Neural cell (in vitro differentiated cells): ENCODE data around the gene KCTD18.

Experiments
- POLR2AphosphoS5 ChIP-seq: IDR thresholded peaks from 2 replicates; pipeline ENCODE4 v1.6.1; 2012
- RAD21 ChIP-seq: fragments of 450-650 bp; conservative IDR thresholded peaks from 2 replicates; pipeline ENCODE4 v1.6.1; 2014; ENCODE audit warnings: antibody characterized with exemption, mild to moderate bottlenecking, moderate library complexity
- TAF1 ChIP-seq: IDR thresholded peaks from 2 replicates; pipeline ENCODE4 v1.6.1; 2012; ENCODE audit warnings: low read depth
- TF ChIP-seq, protein P1 (sequence below): IDR thresholded peaks from 2 replicates; pipeline ENCODE4 v1.6.1; 2012; ENCODE audit warnings: borderline replicate concordance
- TF ChIP-seq, protein P2 (sequence below): fragments of 450-650 bp; IDR thresholded peaks from 2 replicates; pipeline ENCODE4 v1.5.1; 2014; ENCODE audit warnings: antibody characterized with exemption, mild to moderate bottlenecking, moderate library complexity; ENCODE audit not compliant: poor library complexity, severe bottlenecking

DNA sequence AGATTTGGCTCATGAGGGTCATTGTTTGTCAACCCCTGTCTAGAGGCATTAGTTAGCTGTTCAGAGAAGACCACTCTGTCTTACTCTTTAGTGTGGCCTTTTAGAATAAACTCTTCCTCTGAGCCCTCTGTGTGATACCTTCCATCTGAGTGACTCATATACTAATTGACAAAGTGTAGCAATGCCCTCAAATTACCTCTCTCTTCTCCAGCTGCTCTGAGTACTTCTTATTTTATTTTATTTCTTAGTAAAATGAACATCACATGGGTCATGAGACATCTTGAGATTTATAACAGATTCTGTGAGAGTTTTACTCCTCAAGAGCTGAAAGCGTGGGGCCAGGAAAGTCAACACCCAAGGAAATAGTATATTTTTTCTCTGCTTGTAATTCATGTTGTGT, 67.4 kb downstream of the KCTD18 start:
- no peak for TF ChIP-seq TAF1
- TF ChIP-seq, protein P1, sequence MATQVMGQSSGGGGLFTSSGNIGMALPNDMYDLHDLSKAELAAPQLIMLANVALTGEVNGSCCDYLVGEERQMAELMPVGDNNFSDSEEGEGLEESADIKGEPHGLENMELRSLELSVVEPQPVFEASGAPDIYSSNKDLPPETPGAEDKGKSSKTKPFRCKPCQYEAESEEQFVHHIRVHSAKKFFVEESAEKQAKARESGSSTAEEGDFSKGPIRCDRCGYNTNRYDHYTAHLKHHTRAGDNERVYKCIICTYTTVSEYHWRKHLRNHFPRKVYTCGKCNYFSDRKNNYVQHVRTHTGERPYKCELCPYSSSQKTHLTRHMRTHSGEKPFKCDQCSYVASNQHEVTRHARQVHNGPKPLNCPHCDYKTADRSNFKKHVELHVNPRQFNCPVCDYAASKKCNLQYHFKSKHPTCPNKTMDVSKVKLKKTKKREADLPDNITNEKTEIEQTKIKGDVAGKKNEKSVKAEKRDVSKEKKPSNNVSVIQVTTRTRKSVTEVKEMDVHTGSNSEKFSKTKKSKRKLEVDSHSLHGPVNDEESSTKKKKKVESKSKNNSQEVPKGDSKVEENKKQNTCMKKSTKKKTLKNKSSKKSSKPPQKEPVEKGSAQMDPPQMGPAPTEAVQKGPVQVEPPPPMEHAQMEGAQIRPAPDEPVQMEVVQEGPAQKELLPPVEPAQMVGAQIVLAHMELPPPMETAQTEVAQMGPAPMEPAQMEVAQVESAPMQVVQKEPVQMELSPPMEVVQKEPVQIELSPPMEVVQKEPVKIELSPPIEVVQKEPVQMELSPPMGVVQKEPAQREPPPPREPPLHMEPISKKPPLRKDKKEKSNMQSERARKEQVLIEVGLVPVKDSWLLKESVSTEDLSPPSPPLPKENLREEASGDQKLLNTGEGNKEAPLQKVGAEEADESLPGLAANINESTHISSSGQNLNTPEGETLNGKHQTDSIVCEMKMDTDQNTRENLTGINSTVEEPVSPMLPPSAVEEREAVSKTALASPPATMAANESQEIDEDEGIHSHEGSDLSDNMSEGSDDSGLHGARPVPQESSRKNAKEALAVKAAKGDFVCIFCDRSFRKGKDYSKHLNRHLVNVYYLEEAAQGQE, result no peak
- no peak for TF ChIP-seq POLR2AphosphoS5
- TF ChIP-seq, protein P2, sequence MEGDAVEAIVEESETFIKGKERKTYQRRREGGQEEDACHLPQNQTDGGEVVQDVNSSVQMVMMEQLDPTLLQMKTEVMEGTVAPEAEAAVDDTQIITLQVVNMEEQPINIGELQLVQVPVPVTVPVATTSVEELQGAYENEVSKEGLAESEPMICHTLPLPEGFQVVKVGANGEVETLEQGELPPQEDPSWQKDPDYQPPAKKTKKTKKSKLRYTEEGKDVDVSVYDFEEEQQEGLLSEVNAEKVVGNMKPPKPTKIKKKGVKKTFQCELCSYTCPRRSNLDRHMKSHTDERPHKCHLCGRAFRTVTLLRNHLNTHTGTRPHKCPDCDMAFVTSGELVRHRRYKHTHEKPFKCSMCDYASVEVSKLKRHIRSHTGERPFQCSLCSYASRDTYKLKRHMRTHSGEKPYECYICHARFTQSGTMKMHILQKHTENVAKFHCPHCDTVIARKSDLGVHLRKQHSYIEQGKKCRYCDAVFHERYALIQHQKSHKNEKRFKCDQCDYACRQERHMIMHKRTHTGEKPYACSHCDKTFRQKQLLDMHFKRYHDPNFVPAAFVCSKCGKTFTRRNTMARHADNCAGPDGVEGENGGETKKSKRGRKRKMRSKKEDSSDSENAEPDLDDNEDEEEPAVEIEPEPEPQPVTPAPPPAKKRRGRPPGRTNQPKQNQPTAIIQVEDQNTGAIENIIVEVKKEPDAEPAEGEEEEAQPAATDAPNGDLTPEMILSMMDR, result no peak
- no peak for TF ChIP-seq RAD21
